T-helper 1 cell treated with Interleukin-12 subunit alpha and Interleukin-12 subunit beta and Interleukin-4 antibody, amounts not matched to agents 30 μg/mL and 1 μg/mL, for 36 hours (primary cell): Measurements from ENCODE around the gene BIRC5.

Source experiments
- H3K27ac Mint-ChIP-seq: one replicate; pipeline ENCODE4 v1.8.0; 2021; ENCODE audit warnings: mild to moderate bottlenecking, mixed read lengths
- H3K27me3 Mint-ChIP-seq: one replicate; pipeline ENCODE4 v1.8.0; 2021; ENCODE audit warnings: low read depth, mixed read lengths
- H3K36me3 Mint-ChIP-seq: one replicate; pipeline ENCODE4 v1.8.0; 2021; ENCODE audit warnings: low read depth, mixed read lengths
- H3K4me1 Mint-ChIP-seq: one replicate; pipeline ENCODE4 v1.8.0; 2021; ENCODE audit warnings: low read depth, mixed read lengths
- H3K4me3 Mint-ChIP-seq: one replicate; pipeline ENCODE4 v1.8.0; 2021; ENCODE audit warnings: mild to moderate bottlenecking, moderate library complexity, mixed read lengths
- H3K9me3 Mint-ChIP-seq: one replicate; pipeline ENCODE4 v1.8.0; 2021; ENCODE audit warnings: mixed read lengths

Gene BIRC5

GRCh38 chr17:78271419-78272170 is 57.5 kb downstream of the BIRC5 start:
- Mint-ChIP-seq H3K4me1 (peaks cover 35% of the 10 kb centered on the region), H3K9me3 (peaks cover 3% of the 10 kb centered on the region), H3K27ac (peak overlapping the region; percentile 77), H3K27me3 (no peaks in the 10 kb centered on the region), H3K4me3 (no peak overlapping the region), H3K36me3 (peaks cover 11% of the 10 kb centered on the region)

DNA sequence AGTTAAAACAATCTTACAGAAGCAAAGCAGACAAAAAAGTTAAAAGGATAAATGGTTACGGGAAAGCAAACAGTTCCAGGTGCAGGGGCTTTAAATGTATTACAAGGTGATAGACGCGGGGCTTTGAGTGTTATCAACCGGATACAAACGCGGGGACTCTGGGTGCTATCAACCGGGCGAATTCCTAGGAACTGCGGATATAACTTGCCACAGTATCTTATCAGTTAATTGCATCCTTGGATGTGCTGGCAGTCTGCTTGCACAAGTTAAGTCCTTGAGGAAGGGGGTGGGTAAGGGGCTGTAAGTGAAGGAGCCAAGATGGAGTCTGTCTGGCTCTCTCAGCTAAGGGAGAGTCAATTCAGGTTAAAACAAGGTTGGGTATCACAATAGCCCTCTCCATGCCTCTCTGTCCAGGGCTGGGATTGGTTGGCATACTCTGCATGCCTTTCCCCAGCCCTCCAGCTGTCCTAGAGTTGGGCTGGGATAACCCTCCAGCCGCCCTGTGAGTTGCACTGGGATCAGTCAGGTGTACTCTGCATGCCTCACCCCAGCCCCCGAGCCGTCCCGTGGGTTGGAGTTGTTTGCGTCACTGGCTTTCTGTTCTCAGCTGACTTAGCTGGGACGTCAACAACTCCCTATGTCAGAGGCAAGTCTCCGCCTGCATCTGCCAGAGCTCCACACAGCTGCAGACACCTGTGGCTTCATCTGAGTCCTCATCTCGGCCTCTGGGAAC is 58.3 kb downstream of the BIRC5 start:
- Mint-ChIP-seq H3K9me3 (peaks cover 3% of the 10 kb centered on the region), H3K27me3 (no peaks in the 10 kb centered on the region), H3K4me1 (peaks cover 38% of the 10 kb centered on the region), H3K4me3 (no peak overlapping the region), H3K27ac (peak overlapping the region; percentile 77), H3K36me3 (peaks cover 11% of the 10 kb centered on the region)

- Mint-ChIP-seq H3K4me1 (peaks cover 40% of the 10 kb centered on the region), H3K9me3 (peaks cover 3% of the 10 kb centered on the region), H3K4me3 (no peak overlapping the region), H3K36me3 (peaks cover 11% of the 10 kb centered on the region), H3K27ac (peak overlapping the region; percentile 77), H3K27me3 (no peaks in the 10 kb centered on the region)
Observed at GRCh38 chr17:78272914-78273258, 58.8 kb downstream of the BIRC5 start.

- peaks cover 11% of the 10 kb centered on the region for H3K36me3 Mint-ChIP-seq
- no peaks in the 10 kb centered on the region for H3K27me3 Mint-ChIP-seq
- H3K4me3 Mint-ChIP-seq = no peak overlapping the region
- H3K27ac Mint-ChIP-seq = no peak overlapping the region
- H3K4me1 Mint-ChIP-seq = peaks cover 42% of the 10 kb centered on the region
- H3K9me3 Mint-ChIP-seq = peaks cover 3% of the 10 kb centered on the region
Observed at GRCh38 chr17:78273813-78274212, 59.8 kb downstream of the BIRC5 start.
